SK-N-SH (cell line): Measurements from ENCODE around the gene TCEA3. TPM values are rescaled to one million over a fixed set of nuclear protein-coding genes. Genes with fewer than 3 reads are reported as not detected.

Source experiments
- CTCF ChIA-PET: fragments of 300-600, 350-600 bp; formaldehyde crosslinking; extraction: SDS; loops from one replicate; lab custom pipeline; 2021; lab: Yijun Ruan, JAX
- POLR2A ChIA-PET: fragments of 350-600 bp; sonication (Branson Sonifier 250); formaldehyde crosslinking; extraction: SDS; loops from one replicate; lab custom pipeline; 2020; ENCODE audit warnings: antibody characterized with exemption, inconsistent platforms; lab: Yijun Ruan, JAX
- DNase-seq: peaks from one replicate; pipeline ENCODE4 v3.0.0; 2012
- H2AFZ ChIP-seq: fragments of 200-600 bp; sonication (generic); 2 replicates; pipeline ENCODE4 v1.8.1; 2016; ENCODE audit warnings: antibody characterized with exemption, mild to moderate bottlenecking, low read depth
- H3F3A ChIP-seq: fragments of 200-600 bp; sonication (generic); replicated peaks from 2 replicates; pipeline ENCODE3; 2016; ENCODE audit warnings: antibody characterized with exemption, mild to moderate bottlenecking; ENCODE audit not compliant: insufficient read depth
- H3K27ac ChIP-seq, 2 experiments: fragments of 200-500 bp in 1 of 2; fragments of 200-600 bp in 1 of 2; sonication (Bioruptor generic) in 1 of 2; sonication (generic), shearing (Covaris generic) in 1 of 2; 2 replicates each; pipeline versions ENCODE4 v1.5.1 to v1.6.1; 2014 to 2016; ENCODE audit warnings: low read depth in 2 of 2, inconsistent platforms in 1 of 2, low read length in 1 of 2, mild to moderate bottlenecking in 1 of 2, mixed read lengths in 1 of 2
- H3K27me3 ChIP-seq: fragments of 200-600 bp; sonication (generic), shearing (Covaris generic); 2 replicates; pipeline ENCODE4 v1.6.1; 2016; ENCODE audit warnings: mixed run types; ENCODE audit not compliant: insufficient read depth
- H3K36me3 ChIP-seq, 2 experiments: fragments of 200-500 bp in 1 of 2; fragments of 200-600 bp in 1 of 2; sonication (Bioruptor generic) in 1 of 2; sonication (generic) in 1 of 2; replicated peaks in 1 of 2; 2 replicates each; pipeline versions ENCODE3 to v1.5.1; 2014 to 2016; ENCODE audit warnings: low read length in 1 of 2, mild to moderate bottlenecking in 1 of 2; ENCODE audit not compliant: insufficient read depth in 2 of 2, control insufficient read depth in 1 of 2
- H3K4me1 ChIP-seq, 2 experiments: fragments of 200-500 bp in 1 of 2; fragments of 200-600 bp in 1 of 2; sonication (Bioruptor generic) in 1 of 2; sonication (generic), shearing (Covaris generic) in 1 of 2; 2 replicates each; pipeline versions ENCODE4 v1.5.1 to v1.6.1; 2014 to 2016; ENCODE audit warnings: low read depth in 1 of 2, low read length in 1 of 2, mixed run types in 1 of 2; ENCODE audit not compliant: insufficient read depth in 2 of 2, control insufficient read depth in 1 of 2
- H3K4me2 ChIP-seq: fragments of 200-600 bp; sonication (generic), shearing (Covaris generic); 2 replicates; pipeline ENCODE4 v1.6.1; 2017; ENCODE audit warnings: mixed run types
- H3K4me3 ChIP-seq, 2 experiments: fragments of 200-500 bp in 1 of 2; fragments of 200-600 bp in 1 of 2; sonication (Bioruptor generic) in 1 of 2; sonication (generic), shearing (Covaris generic) in 1 of 2; 2 replicates each; pipeline versions ENCODE4 v1.5.1 to v1.8.1; 2014 to 2016; ENCODE audit warnings: low read depth in 2 of 2, inconsistent platforms in 1 of 2, low read length in 1 of 2, mild to moderate bottlenecking in 1 of 2, mixed read lengths in 1 of 2, moderate library complexity in 1 of 2
- H3K79me2 ChIP-seq: fragments of 200-600 bp; sonication (generic); 2 replicates; pipeline ENCODE4 v1.8.1; 2017; ENCODE audit warnings: mild to moderate bottlenecking; ENCODE audit not compliant: insufficient read depth
- H3K9ac ChIP-seq: fragments of 200-600 bp; sonication (generic); 2 replicates; pipeline ENCODE4 v1.6.1; 2017; ENCODE audit warnings: mixed run types
- H3K9me2 ChIP-seq: fragments of 200-600 bp; sonication (generic); 2 replicates; pipeline ENCODE4 v1.6.1; 2017; ENCODE audit warnings: mixed run types
- H3K9me3 ChIP-seq: fragments of 200-600 bp; sonication (generic); 2 replicates; pipeline ENCODE4 v1.6.1; 2017; ENCODE audit warnings: mixed run types, mild to moderate bottlenecking, moderate library complexity
- H4K20me1 ChIP-seq: fragments of 200-600 bp; sonication (generic); 2 replicates; pipeline ENCODE4 v1.6.1; 2017; ENCODE audit warnings: mild to moderate bottlenecking, mixed run types; ENCODE audit not compliant: insufficient read depth
- CHD2 ChIP-seq: fragments of 150-350 bp; IDR thresholded peaks from 2 replicates; pipeline ENCODE4 v1.6.1; 2018; ENCODE audit warnings: low read length; ENCODE audit not compliant: partially characterized antibody
- ELF1 ChIP-seq: IDR thresholded peaks from 2 replicates; pipeline ENCODE4 v1.4.0; 2012
- EZH2phosphoT487 ChIP-seq: fragments of 200-600 bp; sonication (generic); IDR thresholded peaks from 2 replicates; pipeline ENCODE4 v1.6.1; 2017; ENCODE audit warnings: low read depth, mixed run types, mild to moderate bottlenecking, antibody characterized with exemption, moderate library complexity, borderline replicate concordance
- FOXM1 ChIP-seq: IDR thresholded peaks from 2 replicates; pipeline ENCODE4 v1.4.0; 2012; ENCODE audit warnings: low read depth, mild to moderate bottlenecking
- MEF2A ChIP-seq: IDR thresholded peaks from 2 replicates; pipeline ENCODE4 v1.4.0; 2012; ENCODE audit warnings: low read depth, borderline replicate concordance
- MXI1 ChIP-seq: IDR thresholded peaks from 2 replicates; pipeline ENCODE4 v1.6.1; 2012; ENCODE audit warnings: mild to moderate bottlenecking, low read depth, low read length, improper control_type of control experiment
- NFIC ChIP-seq: IDR thresholded peaks from 2 replicates; pipeline ENCODE4 v1.4.0; 2012; ENCODE audit warnings: borderline replicate concordance
- NRF1 ChIP-seq: IDR thresholded peaks from 2 replicates; pipeline ENCODE4 v1.6.1; 2012; ENCODE audit warnings: low read depth, mild to moderate bottlenecking, low read length
- POLR2AphosphoS5 ChIP-seq: IDR thresholded peaks from 2 replicates; pipeline ENCODE4 v1.6.1; 2012; ENCODE audit warnings: low read depth, low read length
- RCOR1 ChIP-seq: fragments of 150-350 bp; IDR thresholded peaks from 2 replicates; pipeline ENCODE4 v1.6.1; 2017; ENCODE audit warnings: antibody characterized with exemption, low read length
- REST ChIP-seq: IDR thresholded peaks from 2 replicates; pipeline ENCODE4 v1.6.1; 2012; ENCODE audit warnings: mild to moderate bottlenecking, low read depth, low read length, moderate library complexity
- RFX5 ChIP-seq: IDR thresholded peaks from 2 replicates; pipeline ENCODE4 v1.6.1; 2012; ENCODE audit warnings: mild to moderate bottlenecking, improper control_type of control experiment, low read length
- SIN3A ChIP-seq: IDR thresholded peaks from 2 replicates; pipeline ENCODE4 v1.6.1; 2012; ENCODE audit warnings: low read depth, mild to moderate bottlenecking, low read length, moderate library complexity, borderline replicate concordance
- SMC3 ChIP-seq: IDR thresholded peaks from 2 replicates; pipeline ENCODE4 v1.6.1; 2012; ENCODE audit warnings: low read depth, low read length, improper control_type of control experiment
- TAF1 ChIP-seq: IDR thresholded peaks from 2 replicates; pipeline ENCODE4 v1.6.1; 2012; ENCODE audit warnings: low read depth, mild to moderate bottlenecking, low read length, moderate library complexity, borderline replicate concordance
- TCF12 ChIP-seq: IDR thresholded peaks from 2 replicates; pipeline ENCODE4 v1.4.0; 2012
- USF1 ChIP-seq: IDR thresholded peaks from 2 replicates; pipeline ENCODE4 v1.4.0; 2012; ENCODE audit warnings: low read depth, borderline replicate concordance
- WGBS: methylation state at CpG from one replicate; pipeline ENCODE4 v1.1.6; 2017; ENCODE audit warnings: low lambda C conversion rate; 5-methylcytosine and 5-hydroxymethylcytosine counted together
- polyA plus RNA-seq, 3 experiments: library from polyadenylated mRNA; depleted of rRNA; stranded (reverse); fragments of >200 nt; gene quantifications; 2 replicates each; pipeline ENCODE4 v1.2.3, GENCODE V29; 2012
- TF ChIP-seq, protein P1 (sequence below): IDR thresholded peaks from 2 replicates; pipeline ENCODE4; 2012
- TF ChIP-seq, protein P2 (sequence below): IDR thresholded peaks from 2 replicates; pipeline ENCODE4 v1.4.0; 2012; ENCODE audit warnings: low read depth, borderline replicate concordance
- TF ChIP-seq, protein P3 (sequence below): fragments of 150-350 bp; IDR thresholded peaks from 2 replicates; pipeline ENCODE4 v1.6.1; 2017; ENCODE audit warnings: antibody characterized with exemption, low read length, low read depth, borderline replicate concordance

TCEA3 gene
- polyA plus RNA-seq, 1 of the 3 experiments (the other 2 are of a cell fraction), result 1.1 TPM

GRCh38 chr1:23358310-23358875 is 66.2 kb downstream of the TCEA3 start:
- no peaks in the 10 kb centered on the region for H3K9me2 ChIP-seq
- H3K4me3 ChIP-seq, result no peak overlapping the region
- no peak overlapping the region for H2AFZ ChIP-seq
- no peaks in the 10 kb centered on the region for H3F3A ChIP-seq
- 94% methylated on average over 3 of the region's 3 CpGs for WGBS
- CTCF ChIA-PET, result interaction anchor here (2.5 kb wide), 1 partner anchor 46 kb away, joined by 10 read pairs; no protein-coding TSS in a partner anchor
- no peaks in the 10 kb centered on the region for H4K20me1 ChIP-seq
- no peak for DNase-seq
- H3K36me3 ChIP-seq, result peaks cover 37 to 55% of the 10 kb centered on the region in 2 experiments
- peaks cover 0 to 12% of the 10 kb centered on the region in 2 experiments; a peak in 1 of 4 replicates for H3K4me1 ChIP-seq
- H3K4me2 ChIP-seq, result no peak overlapping the region
- H3K79me2 ChIP-seq, result peaks cover 11% of the 10 kb centered on the region; the same call in 1 of the 2 replicates
- POLR2A ChIA-PET, result interaction anchor here (0.7 kb wide), 1 partner anchor 10 kb away, joined by 3 read pairs; no protein-coding TSS in a partner anchor
- H3K27ac ChIP-seq, result no peak overlapping the region
- peaks cover 20% of the 10 kb centered on the region for H3K9me3 ChIP-seq
- no peak overlapping the region for H3K9ac ChIP-seq
- H3K27me3 ChIP-seq, result no peaks in the 10 kb centered on the region
- no peak for TF ChIP-seq SIN3A
- TF ChIP-seq, protein P1, sequence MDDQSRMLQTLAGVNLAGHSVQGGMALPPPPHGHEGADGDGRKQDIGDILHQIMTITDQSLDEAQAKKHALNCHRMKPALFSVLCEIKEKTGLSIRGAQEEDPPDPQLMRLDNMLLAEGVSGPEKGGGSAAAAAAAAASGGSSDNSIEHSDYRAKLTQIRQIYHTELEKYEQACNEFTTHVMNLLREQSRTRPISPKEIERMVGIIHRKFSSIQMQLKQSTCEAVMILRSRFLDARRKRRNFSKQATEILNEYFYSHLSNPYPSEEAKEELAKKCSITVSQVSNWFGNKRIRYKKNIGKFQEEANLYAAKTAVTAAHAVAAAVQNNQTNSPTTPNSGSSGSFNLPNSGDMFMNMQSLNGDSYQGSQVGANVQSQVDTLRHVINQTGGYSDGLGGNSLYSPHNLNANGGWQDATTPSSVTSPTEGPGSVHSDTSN, result no peak
- TF ChIP-seq NRF1, result no peak
- TF ChIP-seq EZH2phosphoT487, result no peak
- TF ChIP-seq MEF2A, result no peak
- no peak for TF ChIP-seq TAF1
- no peak for TF ChIP-seq REST
- TF ChIP-seq USF1, result no peak
- TF ChIP-seq NFIC, result no peak
- no peak for TF ChIP-seq CHD2
- no peak for TF ChIP-seq FOXM1
- TF ChIP-seq RCOR1, result no peak
- TF ChIP-seq MXI1, result no peak
- no peak for TF ChIP-seq SMC3
- TF ChIP-seq TCF12, result no peak
- TF ChIP-seq RFX5, result no peak
- TF ChIP-seq, protein P2, sequence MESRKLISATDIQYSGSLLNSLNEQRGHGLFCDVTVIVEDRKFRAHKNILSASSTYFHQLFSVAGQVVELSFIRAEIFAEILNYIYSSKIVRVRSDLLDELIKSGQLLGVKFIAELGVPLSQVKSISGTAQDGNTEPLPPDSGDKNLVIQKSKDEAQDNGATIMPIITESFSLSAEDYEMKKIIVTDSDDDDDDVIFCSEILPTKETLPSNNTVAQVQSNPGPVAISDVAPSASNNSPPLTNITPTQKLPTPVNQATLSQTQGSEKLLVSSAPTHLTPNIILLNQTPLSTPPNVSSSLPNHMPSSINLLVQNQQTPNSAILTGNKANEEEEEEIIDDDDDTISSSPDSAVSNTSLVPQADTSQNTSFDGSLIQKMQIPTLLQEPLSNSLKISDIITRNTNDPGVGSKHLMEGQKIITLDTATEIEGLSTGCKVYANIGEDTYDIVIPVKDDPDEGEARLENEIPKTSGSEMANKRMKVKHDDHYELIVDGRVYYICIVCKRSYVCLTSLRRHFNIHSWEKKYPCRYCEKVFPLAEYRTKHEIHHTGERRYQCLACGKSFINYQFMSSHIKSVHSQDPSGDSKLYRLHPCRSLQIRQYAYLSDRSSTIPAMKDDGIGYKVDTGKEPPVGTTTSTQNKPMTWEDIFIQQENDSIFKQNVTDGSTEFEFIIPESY, result no peak
- TF ChIP-seq, protein P3, sequence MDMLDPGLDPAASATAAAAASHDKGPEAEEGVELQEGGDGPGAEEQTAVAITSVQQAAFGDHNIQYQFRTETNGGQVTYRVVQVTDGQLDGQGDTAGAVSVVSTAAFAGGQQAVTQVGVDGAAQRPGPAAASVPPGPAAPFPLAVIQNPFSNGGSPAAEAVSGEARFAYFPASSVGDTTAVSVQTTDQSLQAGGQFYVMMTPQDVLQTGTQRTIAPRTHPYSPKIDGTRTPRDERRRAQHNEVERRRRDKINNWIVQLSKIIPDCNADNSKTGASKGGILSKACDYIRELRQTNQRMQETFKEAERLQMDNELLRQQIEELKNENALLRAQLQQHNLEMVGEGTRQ, result no peak
- TF ChIP-seq ELF1, result no peak
- no peak for TF ChIP-seq POLR2AphosphoS5
